Measurements from ENCODE around the gene AOC2.

The AOC2 gene

GRCh38 chr17:42844271-42844670 lies at the start of gene AOC2:
Gene AOC2, plus strand, starts transcription at chr17:42844580. Its CDS starts 47 bp downstream, at chr17:42844627.
- no peak for DNase-seq (ENCODE audit: low read depth in 2 of 2)

DNA sequence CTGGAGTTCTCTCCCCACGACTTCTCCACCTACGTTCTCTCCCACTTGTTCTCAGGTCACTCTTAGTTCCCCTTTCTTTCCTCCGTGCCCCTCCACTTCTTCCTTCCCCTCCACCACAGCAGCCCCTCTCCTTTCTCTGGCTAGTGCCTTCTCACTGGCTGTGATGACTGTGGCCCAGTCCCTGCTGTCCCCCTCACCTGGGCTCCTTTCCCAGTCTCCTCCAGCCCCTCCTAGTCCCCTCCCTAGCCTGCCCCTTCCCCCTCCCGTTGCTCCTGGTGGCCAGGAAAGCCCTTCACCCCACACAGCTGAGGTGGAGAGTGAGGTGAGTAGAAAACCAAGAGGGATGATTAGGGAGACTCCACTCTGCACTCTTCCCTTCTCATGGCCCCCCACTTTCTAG lies 49.3 kb upstream of the AOC2 start:
- no peak for DNase-seq (ENCODE audit: low read depth in 2 of 2)

DNA sequence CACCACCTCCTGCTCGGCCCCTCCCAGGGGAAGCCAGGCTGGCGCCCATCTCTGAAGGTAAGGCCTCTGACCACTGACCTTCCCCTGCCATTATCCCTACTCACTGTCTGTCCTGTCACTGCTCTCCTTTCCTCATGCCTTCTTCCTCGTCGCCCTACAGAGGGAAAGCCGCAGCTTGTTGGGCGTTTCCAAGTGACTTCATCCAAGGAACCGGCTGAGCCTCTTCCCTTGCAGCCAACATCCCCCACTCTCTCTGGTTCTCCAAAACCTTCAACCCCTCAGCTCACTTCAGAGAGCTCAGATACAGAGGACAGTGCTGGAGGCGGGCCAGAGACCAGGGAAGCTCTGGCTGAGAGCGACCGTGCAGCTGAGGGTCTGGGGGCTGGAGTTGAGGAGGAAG lies 48.9 kb upstream of the AOC2 start:
- DNase-seq (ENCODE audit: low read depth in 2 of 2): no peak

DNA sequence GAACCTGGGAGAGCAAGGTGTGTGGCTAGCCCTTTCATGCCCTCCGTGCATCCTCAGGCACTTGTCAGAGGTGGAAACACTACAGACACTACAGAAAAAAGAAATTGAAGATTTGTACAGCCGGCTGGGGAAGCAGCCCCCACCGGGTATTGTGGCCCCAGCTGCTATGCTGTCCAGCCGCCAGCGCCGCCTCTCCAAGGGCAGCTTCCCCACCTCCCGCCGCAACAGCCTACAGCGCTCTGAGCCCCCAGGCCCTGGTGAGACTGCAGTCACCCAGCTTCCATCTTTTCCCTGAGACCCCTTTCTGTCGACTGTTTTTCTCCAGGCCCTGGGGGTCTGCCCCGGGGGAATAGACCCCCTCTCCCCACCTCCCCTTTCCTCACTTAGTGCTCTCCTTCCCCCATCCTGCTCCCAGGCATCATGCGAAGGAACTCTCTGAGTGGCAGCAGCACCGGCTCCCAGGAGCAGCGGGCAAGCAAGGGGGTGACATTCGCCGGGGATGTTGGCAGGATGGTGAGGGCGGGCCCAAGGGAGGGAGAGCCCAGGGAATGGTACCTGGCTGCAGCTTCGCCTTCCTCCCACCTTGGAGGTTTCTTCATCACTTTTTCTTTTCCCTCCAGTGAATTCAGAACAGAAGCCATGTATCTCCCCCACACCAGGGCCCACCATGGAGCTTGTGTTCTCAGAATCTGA lies 48.2 kb upstream of the AOC2 start:
- DNase-seq (ENCODE audit: low read depth in 2 of 2): no peak

DNA sequence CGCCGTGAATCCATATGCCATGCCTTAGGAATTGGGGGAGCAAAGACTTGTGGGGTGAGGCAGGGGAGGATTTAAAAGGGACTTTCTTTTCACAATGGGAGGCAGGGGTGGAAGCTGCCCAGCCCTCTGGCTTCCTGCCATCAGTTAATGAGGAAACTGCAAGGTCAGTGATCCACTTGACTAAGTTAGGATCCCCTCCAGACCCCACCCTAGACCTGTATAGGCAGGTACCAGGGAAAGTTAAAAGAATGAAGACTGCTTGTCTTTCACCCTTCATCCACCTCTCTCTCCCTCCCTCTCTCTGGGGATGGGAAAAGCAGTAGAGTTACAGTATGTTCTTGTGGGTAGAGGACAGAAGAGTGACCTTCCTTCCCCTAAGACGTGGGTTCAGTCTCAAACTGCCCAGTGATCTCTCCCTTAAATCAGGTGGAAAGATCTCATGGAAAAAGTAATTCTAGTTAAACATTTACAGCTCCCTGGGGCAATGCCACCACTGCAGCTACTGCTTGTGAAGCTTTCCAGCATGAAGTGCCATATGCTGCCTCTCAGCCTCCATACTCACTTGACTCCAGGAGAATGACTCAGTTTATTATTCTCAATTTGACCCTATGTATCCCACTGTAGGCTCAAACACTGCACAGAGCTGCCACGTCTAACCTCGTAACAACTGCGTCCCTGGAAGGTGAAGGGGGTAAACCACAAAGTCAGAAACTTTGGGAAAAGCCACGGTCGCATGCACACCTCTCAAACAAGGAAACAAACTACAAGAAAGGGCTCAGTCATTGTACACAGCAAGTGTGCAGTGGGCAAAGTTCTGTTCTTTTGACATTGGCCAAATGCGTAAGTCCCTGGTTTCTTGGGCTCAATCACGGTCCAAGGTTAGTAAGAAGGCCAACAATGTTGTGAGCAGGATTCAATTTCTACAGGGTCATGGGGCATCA lies 47.0 kb upstream of the AOC2 start:
- DNase-seq (ENCODE audit: low read depth in 2 of 2): no peak

DNA sequence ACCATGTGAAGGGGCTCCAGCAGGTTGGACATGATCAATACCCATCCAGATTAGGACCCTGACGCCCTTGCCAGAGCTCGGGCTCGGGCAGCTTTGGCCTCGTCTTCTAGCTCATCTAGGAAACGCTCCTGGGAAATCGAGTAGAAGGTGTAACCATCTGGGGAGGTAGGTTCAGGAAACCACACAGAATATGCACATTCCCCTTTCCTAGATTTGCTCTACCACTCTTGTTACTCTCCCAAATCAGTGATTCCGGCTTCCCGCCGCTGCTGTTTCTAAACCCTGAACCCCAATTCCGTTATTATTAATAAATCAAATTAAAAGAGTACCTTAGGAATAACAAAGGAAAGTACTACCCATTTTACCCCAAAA lies 46.4 kb upstream of the AOC2 start:
- DNase-seq (ENCODE audit: low read depth in 2 of 2): no peak

GRCh38 chr17:42798383-42799380 lies 45.7 kb upstream of the AOC2 start, which contains the start of the genes CNTD1 and COA3:
Gene CNTD1, plus strand, starts transcription at chr17:42798861. Its CDS starts 207 bp downstream, at chr17:42799068.
Gene COA3, minus strand, starts transcription at chr17:42798704. Its CDS starts 23 bp downstream, at chr17:42798681.
- DNase-seq (ENCODE audit: low read depth in 2 of 2): peak; percentile 77 to 81

DNA sequence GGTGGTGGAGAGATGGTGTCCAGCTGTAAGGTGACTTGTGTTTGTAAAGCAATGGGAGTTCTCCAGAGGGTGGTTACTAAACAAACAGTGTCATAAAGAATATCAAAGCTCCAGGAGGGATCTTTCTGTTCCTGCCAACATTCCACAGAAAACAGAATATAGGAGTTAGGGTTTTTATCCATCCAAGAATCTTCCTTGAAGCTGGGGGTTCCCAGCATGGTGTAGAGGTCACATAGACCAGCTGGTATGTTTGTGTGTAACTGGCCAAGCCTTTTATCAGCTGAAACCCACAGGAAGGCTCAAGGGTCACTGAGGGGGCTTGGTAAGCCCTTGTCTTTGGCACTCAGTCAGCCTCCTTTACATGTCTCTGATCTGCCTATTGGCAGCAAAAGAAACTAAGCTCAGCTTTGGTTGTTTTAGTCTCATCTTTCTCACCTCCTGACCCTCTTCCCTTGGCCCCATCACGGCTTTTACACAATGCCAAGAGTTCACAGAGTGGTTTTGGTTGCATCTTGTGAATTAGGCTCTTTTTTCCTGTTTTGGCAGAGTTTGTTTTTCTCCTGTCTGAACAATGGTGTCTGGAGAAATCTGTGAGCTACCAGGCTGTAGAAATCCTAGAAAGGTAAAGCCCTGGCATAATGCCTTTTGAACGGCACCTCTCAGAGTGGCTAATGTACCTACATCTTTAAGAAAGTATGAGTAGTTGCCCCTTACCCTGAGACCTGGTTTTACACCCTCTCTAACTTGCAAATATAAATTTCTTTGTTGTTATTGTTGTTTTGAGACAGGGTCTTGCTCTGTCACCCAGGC lies 41.1 kb upstream of the AOC2 start:
- DNase-seq (ENCODE audit: low read depth in 2 of 2): no peak

- no peak for DNase-seq (ENCODE audit: low read depth in 2 of 2)
Observed at GRCh38 chr17:42804918-42805367, 39.4 kb upstream of the AOC2 start.

GRCh38 chr17:42806249-42806648 lies 38.1 kb upstream of the AOC2 start:
- DNase-seq (ENCODE audit: low read depth in 2 of 2): no peak

GRCh38 chr17:42809250-42809649 lies 35.1 kb upstream of the AOC2 start:
- DNase-seq (ENCODE audit: low read depth in 2 of 2): no peak

- no peak for DNase-seq (ENCODE audit: low read depth in 2 of 2)
Observed at GRCh38 chr17:42814633-42815399, 29.6 kb upstream of the AOC2 start.

- no peak for DNase-seq (ENCODE audit: low read depth in 2 of 2)
Observed at GRCh38 chr17:42817866-42818265, 26.5 kb upstream of the AOC2 start.

DNA sequence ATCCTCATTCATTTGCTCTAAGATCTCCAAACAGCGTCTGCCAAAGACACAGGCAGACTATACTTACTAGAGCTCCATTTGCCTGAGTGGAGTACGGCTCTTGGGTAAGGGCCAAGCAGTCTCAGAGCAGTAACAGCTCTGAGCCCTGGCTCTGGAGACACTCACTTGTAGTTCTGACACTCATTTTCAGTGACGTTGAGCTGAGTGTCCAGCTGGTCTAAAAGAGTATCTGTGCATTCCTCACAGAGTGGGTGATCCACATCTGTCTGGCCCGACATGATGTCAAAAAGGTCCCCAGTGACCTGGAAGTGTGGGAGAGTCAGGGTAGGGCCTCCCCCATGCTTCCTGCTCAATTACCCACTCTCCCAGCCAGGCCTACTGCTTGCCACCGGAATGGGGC lies 26.0 kb upstream of the AOC2 start:
- DNase-seq (ENCODE audit: low read depth in 2 of 2): no peak

DNA sequence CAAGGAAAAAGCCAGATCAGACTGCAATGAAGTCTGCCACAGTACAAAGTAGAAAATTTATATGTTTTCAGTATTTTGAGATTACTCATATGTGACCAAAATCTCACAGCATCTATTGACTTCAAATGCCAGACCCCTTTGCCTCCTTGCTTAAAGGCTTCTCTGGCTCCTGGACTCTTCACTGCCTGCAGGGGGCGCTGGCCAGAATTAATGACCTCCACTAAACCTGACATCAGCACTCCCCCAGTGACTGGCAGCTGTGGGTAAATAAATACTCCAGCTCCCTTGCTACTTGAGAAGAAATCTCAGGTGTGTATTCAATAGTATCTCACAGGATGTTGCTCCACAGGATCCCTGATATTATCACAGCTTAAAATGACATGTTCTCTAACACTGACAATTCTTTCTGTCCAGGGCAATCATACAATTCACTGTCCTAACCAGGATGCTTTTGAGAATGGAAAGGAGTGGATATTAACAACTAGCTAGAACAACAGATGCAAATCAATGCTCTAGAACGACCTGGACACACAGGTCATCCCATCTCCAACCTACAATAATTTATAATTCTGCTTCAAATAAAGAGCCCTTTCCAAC lies 24.3 kb upstream of the AOC2 start:
- peak; percentile 53 to 54 for DNase-seq (ENCODE audit: low read depth in 2 of 2)

DNA sequence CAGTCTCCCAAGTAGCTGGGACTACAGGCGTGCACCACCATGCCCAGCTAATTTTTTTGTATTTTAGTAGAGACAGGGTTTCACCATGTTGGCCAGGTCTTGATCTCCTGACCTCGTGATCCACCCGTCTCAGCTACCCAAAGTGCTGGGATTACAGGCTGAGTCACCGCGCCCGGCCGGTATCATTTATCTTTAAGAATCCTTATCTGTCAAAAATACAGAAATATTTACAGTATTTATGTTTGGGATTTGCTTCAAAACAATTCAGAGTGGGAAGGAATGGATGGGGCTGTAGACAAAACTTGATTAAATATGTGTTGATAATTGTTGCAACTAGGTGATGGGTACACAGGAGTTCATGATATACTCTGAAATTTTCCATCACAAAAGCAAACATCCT lies 23.2 kb upstream of the AOC2 start:
- no peak for DNase-seq (ENCODE audit: low read depth in 2 of 2)

DNA sequence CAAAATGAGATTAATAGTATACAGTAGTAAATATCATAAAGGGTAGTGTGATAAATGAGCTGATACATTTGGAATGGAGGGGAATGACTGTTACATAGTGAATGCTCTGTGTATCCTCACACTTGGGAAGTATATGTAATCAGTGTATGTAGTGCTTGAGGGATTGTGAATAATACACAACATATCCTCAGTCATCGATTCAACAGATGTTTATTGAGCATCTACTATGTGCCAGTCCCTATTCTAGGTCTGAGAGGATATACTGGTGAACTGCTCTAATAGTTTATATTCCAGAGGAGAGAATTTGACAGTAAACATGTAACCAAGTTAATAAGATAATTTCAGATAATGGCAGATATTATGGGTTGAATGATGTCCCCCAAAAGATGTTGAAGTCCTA lies 16.9 kb upstream of the AOC2 start:
- no peak for DNase-seq (ENCODE audit: low read depth in 2 of 2)

- no peak for DNase-seq (ENCODE audit: low read depth in 2 of 2)
Observed at GRCh38 chr17:42830971-42831370, 13.4 kb upstream of the AOC2 start.

DNA sequence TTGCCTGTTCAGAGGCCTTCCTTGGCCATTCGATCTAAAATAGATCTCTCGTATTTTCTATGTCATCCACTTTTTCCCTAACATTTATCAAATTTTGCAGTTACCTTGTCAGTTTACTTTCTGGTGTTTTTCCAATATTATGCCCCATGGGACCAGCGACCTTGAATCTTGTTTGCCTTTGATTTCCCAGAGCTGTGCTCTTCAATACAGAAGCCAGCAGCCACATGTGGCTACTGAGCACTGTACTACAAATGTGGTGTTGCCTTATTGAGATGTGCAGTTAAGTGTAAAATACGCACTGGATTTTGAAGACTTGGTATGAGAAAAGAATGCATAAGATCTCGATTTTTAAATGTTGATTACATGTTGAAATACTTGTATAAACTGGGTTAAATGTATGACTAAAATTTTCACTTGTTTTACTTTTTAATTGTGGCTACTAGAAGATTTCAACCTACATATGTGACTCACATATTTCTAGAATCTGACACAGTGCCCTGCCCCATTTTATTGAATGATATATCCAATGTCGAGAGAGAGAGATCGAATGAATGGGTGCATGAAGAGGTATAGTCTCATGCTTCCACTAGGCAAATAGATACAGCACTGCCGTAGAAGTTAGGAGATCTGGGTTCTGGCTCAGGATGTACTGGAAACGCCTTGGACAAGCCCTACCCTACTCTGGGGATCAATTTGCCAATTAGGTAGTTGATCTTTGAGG lies 12.0 kb upstream of the AOC2 start:
- peak in 1 of 2 donors; percentile 3 for DNase-seq (ENCODE audit: low read depth in 2 of 2)
